ENCODE measurements around the gene C14orf180.
"Not testable (repeated sequence)": the region's sequence is repeated elsewhere in the genome, so short reads cannot be mapped to it uniquely, and the experiment has no call there.

The C14orf180 gene

DNA sequence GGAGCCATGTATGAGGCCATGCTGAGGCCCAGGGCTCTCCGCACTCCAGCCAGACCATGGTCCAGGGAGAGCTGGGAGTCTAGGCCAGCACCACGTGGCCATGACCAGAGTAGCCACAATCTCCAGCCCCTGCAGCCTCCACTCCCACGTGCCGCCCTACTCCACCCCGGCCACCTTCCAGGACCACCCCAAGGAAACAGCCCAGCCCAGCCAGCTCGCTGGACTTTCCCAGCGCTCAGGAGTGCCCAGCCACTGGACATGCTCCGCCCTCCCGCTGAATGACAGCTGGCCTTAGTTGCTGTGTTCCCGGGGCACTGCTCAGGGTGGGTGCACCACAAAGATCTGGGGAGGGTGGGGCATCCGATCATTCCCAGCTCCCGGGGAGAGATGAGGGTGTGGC lies 2.1 kb upstream of the C14orf180 start:
- no peak for FAIRE-seq
- no peak for TF ChIP-seq CTCF (IDR thresholded peaks at IDR 0.05; ENCODE audit: insufficient read depth, missing control alignments)
- no peak for DNase-seq (ENCODE audit: insufficient read length, low spot score)

DNA sequence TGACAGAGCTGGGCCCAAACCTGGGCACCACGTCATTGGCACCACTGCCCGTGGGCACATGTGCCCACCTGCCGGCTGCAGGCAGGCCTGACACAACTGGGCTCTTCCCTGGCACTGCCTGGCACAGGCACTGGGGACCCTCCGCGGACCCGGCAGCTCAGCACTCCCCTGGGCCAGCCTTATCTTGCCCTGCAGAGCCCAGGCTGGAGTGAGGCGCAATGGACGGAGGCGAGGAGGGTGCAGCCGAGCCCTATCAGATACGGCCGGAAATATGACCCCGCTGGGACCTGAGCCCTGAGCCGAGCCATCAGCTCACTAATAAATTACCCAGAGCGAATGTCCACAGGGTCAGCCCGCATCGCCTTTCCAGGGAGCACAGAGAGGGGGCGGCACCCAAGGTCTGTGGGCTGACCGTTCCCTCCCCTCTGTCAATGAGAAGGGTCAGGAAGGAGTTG lies 1.7 kb upstream of the C14orf180 start:
- TF ChIP-seq CTCF (IDR thresholded peaks at IDR 0.05; ENCODE audit: insufficient read depth, missing control alignments), result no peak
- FAIRE-seq (no peak), DNase-seq (ENCODE audit: insufficient read length, low spot score) (no peak)

DNA sequence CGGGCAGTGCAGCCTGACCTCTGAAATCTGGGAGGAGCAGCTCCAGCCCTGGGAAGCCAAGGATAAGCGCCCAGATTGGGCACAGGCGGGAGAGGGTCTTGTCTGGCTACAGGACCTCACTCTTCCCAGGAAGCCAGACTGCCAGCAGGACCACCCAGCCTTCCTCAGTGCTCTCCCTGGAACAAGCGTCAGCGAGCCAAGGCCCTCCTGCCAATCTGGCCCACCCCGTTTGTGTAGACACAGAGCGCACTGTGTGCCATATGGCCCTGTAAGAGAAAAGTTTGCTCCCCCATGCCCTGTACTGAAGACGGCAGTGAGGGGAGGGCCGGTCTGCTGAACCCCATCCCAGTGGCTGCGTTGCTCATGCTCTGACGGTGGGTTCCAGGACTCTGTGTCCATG lies 1.2 kb upstream of the C14orf180 start:
- FAIRE-seq (no peak), DNase-seq (ENCODE audit: insufficient read length, low spot score) (no peak)
- no peak for TF ChIP-seq CTCF (IDR thresholded peaks at IDR 0.05; ENCODE audit: insufficient read depth, missing control alignments)

DNA sequence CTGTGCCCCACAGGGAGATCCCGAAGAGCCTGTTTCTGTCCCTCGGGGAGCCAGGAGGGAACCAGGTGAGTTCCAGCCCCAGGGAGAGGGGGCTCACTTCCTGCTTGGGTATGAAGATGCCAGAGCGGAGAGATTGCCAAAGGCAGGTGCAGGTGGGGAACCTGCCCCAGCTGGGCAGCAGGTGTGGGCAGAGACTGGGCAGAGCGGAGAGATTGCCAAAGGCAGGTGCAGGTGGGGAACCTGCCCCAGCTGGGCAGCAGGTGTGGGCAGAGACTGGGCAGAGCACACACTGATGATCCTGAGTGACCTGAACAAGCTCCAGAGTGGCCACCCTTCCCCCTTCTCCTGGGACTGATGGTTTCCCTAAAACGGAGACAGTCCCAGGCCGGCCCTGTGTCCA lies 375 bp downstream of the C14orf180 start:
- FAIRE-seq; DNase-seq (ENCODE audit: insufficient read length, low spot score): not testable (repeated sequence)

DNA sequence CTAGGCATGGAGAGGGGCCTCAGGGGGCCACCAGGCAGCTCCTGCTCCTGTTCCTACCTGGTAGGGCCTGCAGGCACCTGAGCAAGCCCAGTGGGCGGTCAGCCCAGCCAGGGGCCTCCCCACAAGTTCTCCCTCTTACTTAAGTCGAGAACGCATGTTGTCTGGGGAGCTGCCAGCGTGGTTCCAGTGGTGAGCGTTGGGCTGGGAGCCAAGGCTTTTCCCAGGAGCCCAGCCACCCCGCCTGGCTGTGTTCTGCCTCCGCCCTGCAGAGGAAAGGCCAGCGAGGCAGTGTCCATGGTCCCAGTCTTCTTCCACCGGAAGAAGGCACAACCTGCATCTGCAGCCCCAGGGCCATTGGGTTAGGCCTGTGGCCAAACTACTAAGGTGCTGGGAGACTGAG lies 1.4 kb downstream of the C14orf180 start:
- TF ChIP-seq CTCF (IDR thresholded peaks at IDR 0.05; ENCODE audit: insufficient read depth, missing control alignments), result no peak
- DNase-seq (ENCODE audit: insufficient read length, low spot score) (no peak), FAIRE-seq (no peak)

- DNase-seq (ENCODE audit: insufficient read length, low spot score) (no peak), FAIRE-seq (no peak)
- TF ChIP-seq CTCF (IDR thresholded peaks at IDR 0.05; ENCODE audit: insufficient read depth, missing control alignments), result no peak
Measured at GRCh38 chr14:104581521-104581920, 2.0 kb downstream of the C14orf180 start.

- DNase-seq (ENCODE audit: insufficient read length, low spot score), result no peak
- FAIRE-seq, result no peak
- TF ChIP-seq CTCF (IDR thresholded peaks at IDR 0.05; ENCODE audit: insufficient read depth, missing control alignments), result no peak
Measured at GRCh38 chr14:104582005-104582404, 2.4 kb downstream of the C14orf180 start.

- DNase-seq (ENCODE audit: insufficient read length, low spot score) (no peak), FAIRE-seq (no peak)
- TF ChIP-seq CTCF (IDR thresholded peaks at IDR 0.05; ENCODE audit: insufficient read depth, missing control alignments), result no peak
Measured at GRCh38 chr14:104582662-104583061, 3.1 kb downstream of the C14orf180 start.
